Head of caudate nucleus (tissue), 42 donors: ENCODE results near the gene CYP3A7.
"Not testable (repeated sequence)": the region's sequence is repeated elsewhere in the genome, so short reads cannot be mapped to it uniquely, and the experiment has no call there.

Experiments
- DNase-seq, 42 donors: peaks; one replicate each; pipeline versions ENCODE4 v3.0.0 to v3.0.0-alpha.2; 2020 to 2021; ENCODE audit warnings: mixed read lengths in 7 of 42
- intact Hi-C: fragments of 100-400 bp; cut with DNase I; formaldehyde crosslinking; loops from one replicate; pipeline ENCODE4 v1.15.0; 2022

Gene CYP3A7

DNA sequence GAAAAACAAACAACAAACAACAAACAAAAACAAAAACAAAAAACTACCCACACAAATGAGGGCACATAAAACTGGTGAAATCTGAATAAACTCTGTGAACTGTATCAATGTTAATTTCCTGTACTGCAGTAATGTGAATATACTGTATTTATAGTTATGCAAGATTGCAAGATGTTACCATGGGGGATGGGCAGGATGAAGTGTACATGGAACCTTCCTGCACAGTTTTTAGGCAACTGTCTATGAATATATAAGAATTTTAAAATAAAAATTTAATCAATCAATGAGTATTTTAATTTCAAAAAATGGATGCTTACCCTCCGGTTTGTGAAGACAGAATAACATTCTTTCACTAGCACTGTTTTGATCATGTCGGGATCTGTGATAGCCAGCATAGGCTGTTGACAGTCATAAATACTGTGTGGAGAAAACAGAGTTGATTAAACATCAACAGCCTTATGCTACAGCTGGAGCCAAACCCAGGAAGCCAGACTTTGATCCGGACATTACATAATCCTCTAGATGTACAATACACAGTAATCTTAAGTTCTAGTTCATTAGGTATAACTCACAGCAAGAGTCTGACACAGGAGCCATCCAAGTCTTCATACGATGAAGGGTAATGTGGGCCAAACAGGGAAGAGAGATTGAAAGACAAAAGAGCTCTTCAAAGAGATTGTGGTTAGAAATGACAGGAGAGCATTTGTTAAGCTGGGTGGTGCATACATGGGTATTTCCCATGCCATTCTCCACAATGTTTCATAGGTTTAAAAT, 14.8 kb downstream of the CYP3A7 start:
- no peak for DNase-seq
- intact Hi-C loops: no loop called here

DNA sequence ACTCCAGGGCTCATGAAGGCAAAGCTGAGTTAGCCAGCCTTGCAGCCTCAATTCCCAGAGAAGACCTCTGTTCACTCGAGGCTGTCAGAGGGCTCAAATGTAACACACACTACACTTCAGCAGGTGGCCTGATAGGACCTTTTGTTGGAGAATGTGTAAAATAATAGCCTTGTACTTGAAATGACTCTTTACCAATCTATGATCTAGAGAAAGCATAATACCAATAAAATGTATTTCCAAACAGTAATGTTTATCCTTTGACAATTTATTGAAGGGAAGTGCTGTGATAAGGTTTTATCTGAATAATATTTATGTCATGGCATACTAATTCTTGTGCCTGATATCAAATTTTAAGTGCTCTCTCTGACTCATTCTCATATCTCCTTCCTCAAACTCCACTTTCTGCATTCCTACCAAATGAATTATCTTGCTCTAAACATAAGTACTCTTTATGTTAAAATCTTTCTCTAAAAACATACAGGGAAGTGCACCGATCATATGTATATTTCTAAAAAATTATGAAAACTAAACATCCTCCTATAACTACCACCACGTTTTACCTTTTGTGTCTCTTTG, 20.9 kb downstream of the CYP3A7 start:
- DNase-seq: no peak
- intact Hi-C loops: no loop called here

DNA sequence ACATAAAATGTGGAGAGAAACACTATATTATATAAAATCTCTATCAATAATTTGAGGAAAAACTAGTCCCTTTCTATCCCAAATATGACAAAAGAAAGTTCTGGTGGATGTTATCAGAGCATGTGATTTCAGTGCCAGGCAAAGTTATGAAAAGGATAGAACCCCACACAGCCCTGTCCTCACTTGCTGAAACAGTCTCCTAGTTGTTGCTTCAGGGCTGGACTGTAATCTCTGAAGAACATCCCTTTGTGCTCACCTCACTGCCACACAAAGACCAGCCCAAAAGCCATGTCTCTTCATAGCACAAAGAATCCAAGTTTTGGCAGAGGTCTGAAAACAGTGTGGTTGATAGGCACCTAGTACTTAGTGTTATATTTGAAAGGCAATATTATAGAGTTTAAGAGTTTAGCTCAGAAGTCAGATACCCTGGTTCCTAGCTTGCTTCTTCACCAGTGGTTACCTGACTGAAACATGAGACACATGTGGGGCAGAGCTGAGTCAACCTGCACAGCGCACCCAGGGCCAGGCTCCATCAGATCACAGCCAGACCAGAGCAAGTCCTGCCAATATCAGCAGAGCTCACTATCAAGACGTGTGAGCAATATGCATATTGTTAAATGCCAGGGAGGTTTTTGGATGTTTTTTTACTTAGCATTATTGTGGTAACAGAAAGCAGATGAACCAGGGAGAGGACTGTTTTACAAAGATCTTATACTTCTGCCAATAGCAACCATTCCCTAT, 25.0 kb downstream of the CYP3A7 start:
- intact Hi-C loops: no loop called here
- no peak for DNase-seq

DNA sequence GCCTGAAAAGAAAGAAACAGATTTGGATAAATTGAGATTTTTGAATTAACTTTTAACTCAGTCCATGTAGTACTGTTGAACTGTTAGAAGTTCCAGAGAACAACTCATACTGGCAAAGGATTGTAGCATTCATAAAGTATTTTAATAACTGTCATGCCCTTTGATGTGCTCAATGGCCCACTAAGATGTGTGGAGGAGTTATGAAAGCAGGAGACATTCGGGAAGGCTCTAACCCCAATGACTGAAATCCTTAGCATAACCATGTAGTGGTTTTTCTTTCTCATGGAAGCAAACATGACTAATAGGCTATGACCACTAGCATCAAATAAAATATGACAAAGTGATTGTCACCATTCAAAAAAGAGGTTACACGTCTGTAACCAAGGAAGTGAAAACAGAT, 25.7 kb downstream of the CYP3A7 start:
- intact Hi-C loops: no loop called here
- no peak for DNase-seq

DNA sequence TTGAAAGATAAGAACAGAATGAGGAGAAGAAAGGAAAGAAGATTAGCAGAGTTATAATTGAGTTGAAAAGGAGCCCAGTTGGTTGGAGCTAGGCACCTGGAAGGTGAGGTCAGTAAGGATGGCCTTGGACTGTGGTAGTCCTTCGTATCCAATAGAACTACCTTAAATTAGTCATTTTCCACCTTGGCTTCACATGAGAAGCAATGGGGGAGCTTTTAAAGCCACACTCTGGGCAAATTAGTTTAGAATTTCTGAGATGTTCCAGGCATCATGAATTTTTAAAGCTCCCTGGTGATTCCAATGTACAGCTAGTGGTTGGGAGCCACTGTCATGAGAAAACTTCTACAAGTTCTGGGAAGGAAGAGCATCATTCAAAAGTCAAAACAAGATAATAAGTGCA, 27.9 kb downstream of the CYP3A7 start:
- DNase-seq: no peak
- intact Hi-C loops: no loop called here

DNA sequence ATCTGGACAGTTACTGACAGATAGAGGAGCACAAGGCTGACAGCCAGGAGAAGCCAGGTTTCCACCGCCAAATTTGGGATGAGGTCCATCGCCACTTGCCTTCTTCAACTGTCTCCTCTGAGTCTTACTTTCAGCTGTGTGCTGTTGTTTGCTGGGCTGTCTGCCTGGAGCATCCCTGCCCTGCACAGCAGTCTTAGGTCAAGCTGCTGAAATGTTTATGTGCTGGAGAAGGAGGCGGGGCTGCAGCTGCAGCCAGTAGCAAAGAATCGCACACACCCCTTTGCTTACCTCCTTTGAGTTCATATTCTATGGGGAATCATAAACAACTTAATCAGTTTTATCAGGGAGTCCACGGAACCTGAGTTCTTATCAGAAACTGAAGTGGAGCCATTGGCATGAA, 35.0 kb downstream of the CYP3A7 start:
- DNase-seq: no peak
- intact Hi-C loops: no loop called here

DNA sequence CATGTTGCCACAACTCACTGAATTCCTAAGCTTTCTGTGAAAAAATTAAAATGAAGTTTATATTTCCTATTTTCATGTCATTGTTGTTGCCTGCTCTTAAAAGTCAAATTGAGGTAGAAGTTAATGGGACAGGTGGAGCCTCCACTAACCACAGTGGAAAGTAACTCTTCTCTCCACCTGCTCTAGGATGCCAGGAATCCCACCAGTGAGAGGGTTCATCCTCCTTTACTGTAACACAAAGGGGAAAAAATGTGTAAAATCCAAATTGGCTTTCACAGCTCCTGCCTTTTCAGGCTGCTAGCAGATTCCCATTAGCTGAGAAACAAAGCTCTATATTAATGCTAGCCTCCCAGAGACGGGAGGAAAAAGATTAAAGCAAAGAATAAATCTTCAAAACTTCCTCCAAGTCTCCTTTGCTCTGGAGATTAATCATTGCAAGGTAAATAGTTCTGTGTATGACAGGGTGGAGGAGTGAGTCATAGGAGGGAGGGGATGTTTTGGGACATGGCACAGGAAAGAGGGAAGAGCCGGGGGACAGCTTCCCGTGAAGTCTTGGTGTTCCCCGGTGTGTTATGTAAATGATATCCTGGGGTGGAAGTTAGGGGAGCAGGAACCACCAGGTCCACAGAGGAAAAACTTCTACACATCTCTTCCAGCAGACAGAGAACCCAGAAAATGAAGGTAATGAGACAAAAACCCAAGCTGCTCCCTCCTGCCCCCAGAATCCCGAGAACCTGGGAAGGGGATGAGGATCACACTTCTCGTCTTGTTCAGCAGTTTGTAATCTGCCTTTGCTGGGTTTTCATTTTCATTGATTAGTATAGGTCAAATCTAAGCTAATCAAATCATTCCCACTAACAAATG, 35.9 kb downstream of the CYP3A7 start:
- intact Hi-C loops, DNase-seq: not testable (repeated sequence)

DNA sequence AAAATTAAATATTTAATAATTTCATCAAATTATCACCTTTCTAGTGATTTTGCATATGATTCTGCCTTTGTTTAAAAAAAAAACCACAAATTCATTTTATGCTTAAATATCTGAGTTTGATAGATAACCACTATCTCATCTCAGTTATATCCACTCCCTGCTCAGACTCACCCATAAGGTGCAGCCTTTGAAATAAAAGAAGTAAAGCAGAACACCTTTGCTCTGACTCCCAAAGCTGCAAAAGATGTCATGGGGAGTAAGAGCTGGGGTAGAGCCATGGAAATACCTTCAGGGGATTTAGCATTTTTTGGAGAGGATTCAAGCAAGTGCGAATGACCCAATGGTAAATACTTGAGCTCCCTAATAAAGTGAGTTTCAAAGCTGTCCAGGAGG, 40.1 kb downstream of the CYP3A7 start:
- DNase-seq: no peak
- intact Hi-C loops: no loop called here

DNA sequence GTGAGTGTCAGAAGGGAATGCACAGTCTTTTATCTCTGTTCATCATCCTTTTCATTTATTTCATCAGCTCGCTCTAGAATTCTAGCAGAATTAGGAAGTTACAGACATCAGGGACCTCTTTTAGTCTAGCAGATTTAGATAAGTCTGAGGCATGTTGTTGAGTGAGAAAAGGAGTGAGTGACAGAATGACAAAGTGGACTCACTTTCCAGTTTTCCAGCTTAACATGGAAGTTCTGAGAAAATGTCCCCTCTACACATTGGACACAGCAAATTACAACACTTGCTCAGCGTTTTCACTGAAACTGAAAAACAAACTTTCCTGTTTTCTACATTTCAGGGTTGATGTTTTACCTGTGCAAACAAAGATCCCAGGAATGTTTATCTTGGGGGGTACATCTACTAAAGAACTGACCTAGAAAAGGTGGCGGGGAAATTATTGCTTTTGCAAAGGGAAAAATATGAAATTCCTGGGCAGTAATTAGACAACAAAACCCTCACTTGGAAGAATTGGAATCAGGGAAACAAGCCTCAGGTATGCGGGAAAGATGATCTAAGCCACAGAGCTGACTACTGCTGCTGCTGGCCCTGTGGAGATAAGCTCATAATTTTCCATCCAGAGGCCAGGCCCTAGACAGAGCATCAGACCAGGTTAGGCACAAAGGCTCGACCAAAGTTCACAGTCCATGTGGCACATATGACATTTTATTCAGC, 40.6 kb downstream of the CYP3A7 start:
- no peak for DNase-seq
- intact Hi-C loops: no loop called here

DNA sequence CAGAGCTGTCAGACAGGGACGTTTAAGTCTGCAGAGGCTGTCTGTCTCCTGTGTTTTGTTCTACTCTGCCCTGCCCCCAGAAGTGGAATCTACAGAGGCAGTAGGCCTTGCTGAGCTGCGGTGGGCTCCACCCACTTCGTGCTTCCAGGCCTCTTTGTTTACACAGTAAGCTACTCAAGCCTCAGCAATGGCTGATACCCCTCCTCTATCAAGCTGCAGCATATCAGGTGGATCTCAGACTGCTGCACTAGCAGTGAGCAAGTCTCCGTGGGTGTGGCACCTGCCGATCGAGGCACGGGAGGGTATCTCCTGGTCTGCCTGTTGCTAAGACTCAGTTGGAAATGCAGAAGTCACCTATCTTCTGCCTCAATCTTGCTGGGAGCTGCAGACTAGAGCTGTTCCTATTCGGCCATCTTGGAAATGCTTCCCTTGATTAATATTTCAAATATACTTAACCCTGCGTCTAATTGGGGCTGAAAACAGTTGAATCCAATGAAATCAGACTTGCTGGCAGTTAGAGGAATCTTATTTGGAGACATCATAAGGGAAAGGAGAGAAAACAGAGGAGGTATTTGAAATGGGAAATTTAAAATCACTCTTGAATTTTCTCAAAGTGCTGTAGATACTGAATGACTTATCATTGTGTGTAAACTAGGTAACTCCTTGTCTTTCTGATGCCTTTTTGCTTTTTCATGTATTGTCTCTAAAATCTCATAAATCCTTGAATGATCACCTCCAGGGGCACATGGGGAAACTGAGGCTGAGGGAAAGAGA, 41.4 kb downstream of the CYP3A7 start:
- DNase-seq: no peak
- intact Hi-C loops: no loop called here

DNA sequence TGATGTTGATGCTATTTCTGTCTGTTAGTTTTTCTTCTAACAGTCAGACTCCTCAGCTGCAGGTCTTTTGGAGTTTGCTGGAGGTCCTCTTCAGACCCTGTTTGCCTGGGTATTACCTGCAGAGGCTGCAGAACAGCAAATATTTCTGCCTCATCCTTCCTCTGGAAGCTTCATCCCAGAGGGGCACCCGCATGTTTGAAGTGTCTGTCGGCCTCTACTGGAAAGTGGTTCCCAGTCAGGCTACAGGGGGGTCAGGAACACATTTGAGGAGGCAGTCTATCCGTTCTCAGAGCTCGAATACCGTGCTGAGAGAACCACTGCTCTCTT, 41.9 kb downstream of the CYP3A7 start:
- intact Hi-C loops: no loop called here
- DNase-seq: no peak

DNA sequence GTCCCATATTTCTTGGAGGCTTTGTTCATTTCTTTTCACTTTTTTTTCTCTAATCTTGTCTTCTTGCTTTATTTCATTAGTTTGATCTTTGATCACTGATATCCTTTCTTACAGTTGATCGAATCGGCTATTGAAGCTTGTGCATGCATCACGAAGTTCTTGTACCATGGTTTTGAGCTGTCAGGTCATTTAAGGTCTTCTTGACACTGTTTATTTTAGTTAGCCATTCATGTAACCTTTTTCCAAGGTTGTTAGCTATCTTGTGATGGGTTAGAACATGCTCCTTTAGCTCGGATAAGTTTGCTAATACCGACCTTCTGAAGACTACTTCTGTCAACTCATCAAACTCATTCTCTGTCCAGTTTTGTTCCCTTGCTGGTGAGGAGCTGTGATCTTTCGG, 42.4 kb downstream of the CYP3A7 start:
- DNase-seq, intact Hi-C loops: not testable (repeated sequence)

DNA sequence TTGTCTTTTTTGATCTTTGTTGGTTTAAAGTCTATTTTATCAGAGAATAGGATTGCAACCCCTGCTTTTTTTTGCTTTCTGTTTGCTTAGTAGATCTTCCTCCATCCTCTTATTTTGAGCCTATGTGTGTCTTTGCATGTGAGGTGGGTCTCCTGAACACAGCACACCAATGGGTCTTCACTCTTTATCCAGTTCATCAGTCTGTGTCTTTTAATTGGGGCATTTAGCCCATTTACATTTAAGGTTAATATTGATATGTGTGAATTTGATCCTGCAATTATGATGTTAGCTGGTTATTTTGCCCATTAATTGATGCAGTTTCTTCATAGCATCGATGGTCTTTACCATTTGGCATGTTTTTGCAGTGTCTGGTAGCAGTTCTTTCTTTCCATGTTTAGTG, 43.3 kb downstream of the CYP3A7 start:
- intact Hi-C loops, DNase-seq: not testable (repeated sequence)

DNA sequence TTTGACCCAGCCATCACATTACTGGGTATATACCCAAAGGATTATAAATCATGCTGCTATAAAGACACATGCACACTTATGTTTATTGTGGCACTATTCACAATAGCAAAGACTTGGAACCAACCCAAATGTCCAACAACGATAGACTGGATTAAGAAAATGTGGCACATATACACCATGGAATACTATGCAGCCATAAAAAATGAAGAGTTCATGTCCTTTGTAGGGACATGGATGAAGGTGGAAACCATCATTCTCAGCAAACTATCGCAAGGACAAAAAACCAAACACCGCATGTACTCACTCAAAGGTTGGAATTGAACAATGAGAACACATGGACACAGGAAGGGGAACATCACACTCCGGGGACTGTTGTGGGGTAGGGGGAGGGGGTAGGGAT, 44.1 kb downstream of the CYP3A7 start:
- DNase-seq, intact Hi-C loops: not testable (repeated sequence)

DNA sequence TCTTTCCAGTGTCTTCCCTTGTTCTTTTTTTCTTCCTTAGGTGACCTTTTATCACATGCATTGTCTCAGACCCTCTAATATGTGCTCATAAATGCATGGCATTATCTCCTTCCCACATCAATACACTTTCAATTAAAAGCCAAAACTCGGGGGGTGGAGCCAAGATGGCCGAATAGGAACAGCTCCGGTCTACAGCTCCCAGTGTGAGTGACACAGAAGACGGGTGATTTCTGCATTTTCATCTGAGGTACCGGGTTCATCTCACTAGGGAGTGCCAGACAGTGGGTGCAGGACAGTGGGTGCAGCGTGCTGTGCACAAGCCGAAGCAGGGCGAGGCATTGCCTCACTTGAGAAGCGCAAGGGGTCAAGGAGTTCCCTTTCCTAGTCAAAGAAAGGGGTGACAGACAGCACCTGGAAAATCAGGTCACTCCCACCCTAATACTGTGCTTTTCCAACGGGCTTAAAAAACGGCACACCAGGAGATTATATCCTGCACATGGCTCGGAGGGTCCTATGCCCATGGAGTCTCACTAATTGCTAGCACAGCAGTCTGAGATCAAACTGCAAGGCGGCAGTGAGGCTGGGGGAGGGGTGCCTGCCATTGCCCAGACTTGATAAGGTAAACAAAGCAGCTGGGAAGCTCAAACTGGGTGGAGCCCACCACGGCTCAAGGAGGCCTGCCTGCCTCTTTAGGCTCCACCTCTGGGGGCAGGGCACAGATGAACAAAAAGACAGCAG, 49.0 kb downstream of the CYP3A7 start:
- intact Hi-C loops, DNase-seq: not testable (repeated sequence)

DNA sequence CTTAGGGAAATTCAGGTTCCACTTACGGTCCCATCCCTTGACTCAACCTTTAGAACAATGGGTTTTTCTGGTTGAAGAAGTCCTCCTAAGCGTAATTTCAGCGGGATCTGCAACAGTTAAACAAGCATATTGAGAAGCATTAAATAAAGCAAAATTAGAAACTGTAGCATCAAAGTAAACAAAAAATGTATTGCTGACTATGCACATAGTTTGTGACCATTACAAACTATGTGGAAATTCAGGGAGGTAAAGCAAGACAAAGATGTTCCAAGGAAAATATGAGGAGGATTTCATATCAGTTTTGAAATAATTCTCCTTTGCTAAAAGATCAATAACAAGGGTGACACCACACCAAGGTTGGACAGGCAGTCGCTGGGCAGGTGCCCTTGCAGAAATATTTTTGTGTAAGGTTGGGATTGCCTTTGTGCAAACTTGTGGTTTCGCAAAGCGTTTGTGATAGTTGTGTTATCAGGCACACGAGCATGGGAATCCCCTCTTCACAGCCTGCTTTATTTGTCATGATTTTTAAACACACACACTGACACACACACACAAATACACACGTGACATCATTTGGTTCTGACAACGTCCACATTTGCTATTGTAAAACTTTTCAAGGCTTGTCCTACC, 49.8 kb downstream of the CYP3A7 start:
- intact Hi-C loops: no loop called here
- DNase-seq: no peak
